ENCODE results near the gene ZNF765.
"Not testable (repeated sequence)": the region's sequence is repeated elsewhere in the genome, so short reads cannot be mapped to it uniquely, and the experiment has no call there.

The ZNF765 gene

GRCh38 chr19:53475470-53475869 is 80.5 kb downstream of the ZNF765 start:
- DNase-seq (ENCODE audit: extremely low read depth in 1 of 2, low read depth in 1 of 2): not testable (repeated sequence)
